ENCODE data around the gene IRAK2.
"Not testable (repeated sequence)": the region's sequence is repeated elsewhere in the genome, so short reads cannot be mapped to it uniquely, and the experiment has no call there.

Gene IRAK2

GRCh38 chr3:10253731-10254130 lies 89.0 kb downstream of the IRAK2 start:
- no peak for DNase-seq (ENCODE audit: low read depth)

- DNase-seq (ENCODE audit: low read depth) = no peak
Observed at GRCh38 chr3:10255835-10256234, 91.1 kb downstream of the IRAK2 start.

- no peak for DNase-seq (ENCODE audit: low read depth)
Observed at GRCh38 chr3:10259036-10259435, 94.3 kb downstream of the IRAK2 start.

GRCh38 chr3:10259798-10260197 lies 95.1 kb downstream of the IRAK2 start:
- no peak for DNase-seq (ENCODE audit: low read depth)

GRCh38 chr3:10260211-10260701 lies 95.5 kb downstream of the IRAK2 start:
- no peak for DNase-seq (ENCODE audit: low read depth)

- DNase-seq (ENCODE audit: low read depth) = no peak
Observed at GRCh38 chr3:10262027-10262426, 97.3 kb downstream of the IRAK2 start.

- DNase-seq (ENCODE audit: low read depth) = peak; percentile 50
Observed at GRCh38 chr3:10263646-10264363, 99.1 kb downstream of the IRAK2 start.

- DNase-seq (ENCODE audit: low read depth) = no peak
Observed at GRCh38 chr3:10265833-10266232, 101.1 kb downstream of the IRAK2 start.

- not testable (repeated sequence) for DNase-seq (ENCODE audit: low read depth)
Observed at GRCh38 chr3:10266936-10267335, 102.2 kb downstream of the IRAK2 start.

GRCh38 chr3:10268116-10268515 lies 103.4 kb downstream of the IRAK2 start:
- no peak for DNase-seq (ENCODE audit: low read depth)

GRCh38 chr3:10268930-10269329 lies 104.2 kb downstream of the IRAK2 start:
- DNase-seq (ENCODE audit: low read depth) = no peak

- no peak for DNase-seq (ENCODE audit: low read depth)
Observed at GRCh38 chr3:10269443-10269842, 104.7 kb downstream of the IRAK2 start.

GRCh38 chr3:10272476-10272875 lies 107.8 kb downstream of the IRAK2 start:
- DNase-seq (ENCODE audit: low read depth) = not testable (repeated sequence)

- DNase-seq (ENCODE audit: low read depth) = no peak
Observed at GRCh38 chr3:10272977-10273376, 108.3 kb downstream of the IRAK2 start.

GRCh38 chr3:10273702-10274305 lies 109.1 kb downstream of the IRAK2 start:
- DNase-seq (ENCODE audit: low read depth) = no peak

- no peak for DNase-seq (ENCODE audit: low read depth)
Observed at GRCh38 chr3:10274601-10275000, 109.9 kb downstream of the IRAK2 start.

GRCh38 chr3:10277115-10277625 lies 112.5 kb downstream of the IRAK2 start:
- DNase-seq (ENCODE audit: low read depth) = no peak

- no peak for DNase-seq (ENCODE audit: low read depth)
Observed at GRCh38 chr3:10278501-10278900, 113.8 kb downstream of the IRAK2 start.

- DNase-seq (ENCODE audit: low read depth) = no peak
Observed at GRCh38 chr3:10279384-10280176, 114.9 kb downstream of the IRAK2 start.

GRCh38 chr3:10280177-10280529 lies 115.4 kb downstream of the IRAK2 start:
- no peak for DNase-seq (ENCODE audit: low read depth)

GRCh38 chr3:10280571-10280970 lies 115.9 kb downstream of the IRAK2 start:
- DNase-seq (ENCODE audit: low read depth) = no peak

GRCh38 chr3:10281951-10282350 lies 117.2 kb downstream of the IRAK2 start:
- no peak for DNase-seq (ENCODE audit: low read depth)

- DNase-seq (ENCODE audit: low read depth) = no peak
Observed at GRCh38 chr3:10283638-10284037, 118.9 kb downstream of the IRAK2 start.
